Measurements from ENCODE around the gene ZFPM1.

DNA sequence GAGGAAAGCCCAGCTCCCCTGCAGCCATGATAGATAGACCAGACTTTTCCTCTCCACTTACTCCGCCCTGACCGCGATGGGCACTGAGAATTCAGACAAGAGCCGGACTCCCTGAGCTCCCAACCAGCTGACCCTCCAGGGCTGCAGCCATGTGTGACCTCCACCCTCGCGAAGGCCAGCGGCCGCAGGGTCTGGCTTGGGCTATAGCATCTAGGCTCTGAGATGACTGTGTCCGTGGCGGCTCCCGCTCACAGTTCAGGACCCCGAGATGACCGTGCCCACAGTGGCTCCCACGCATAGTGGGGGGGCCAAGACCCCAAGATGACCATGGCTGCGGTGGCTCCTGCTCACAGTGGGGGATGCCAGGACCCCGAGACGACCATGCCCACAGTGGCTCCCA lies 18.0 kb downstream of the ZFPM1 start:
- no peak for TF ChIP-seq FOXM1 (IDR thresholded peaks at IDR 0.05; ENCODE audit: low read depth)
- TF ChIP-seq SIN3A (IDR thresholded peaks at IDR 0.05; ENCODE audit: borderline replicate concordance, low read depth, low read length) = no peak
- no peak for TF ChIP-seq JUND (IDR thresholded peaks at IDR 0.05)
- TF ChIP-seq CTCF (IDR thresholded peaks at IDR 0.05) = no peak
- TF ChIP-seq RXRA (IDR thresholded peaks at IDR 0.05; ENCODE audit: borderline replicate concordance, low read depth) = no peak
- TF ChIP-seq NRF1 (IDR thresholded peaks at IDR 0.05; ENCODE audit: low read depth, low read length) = no peak
- TF ChIP-seq, protein P1, sequence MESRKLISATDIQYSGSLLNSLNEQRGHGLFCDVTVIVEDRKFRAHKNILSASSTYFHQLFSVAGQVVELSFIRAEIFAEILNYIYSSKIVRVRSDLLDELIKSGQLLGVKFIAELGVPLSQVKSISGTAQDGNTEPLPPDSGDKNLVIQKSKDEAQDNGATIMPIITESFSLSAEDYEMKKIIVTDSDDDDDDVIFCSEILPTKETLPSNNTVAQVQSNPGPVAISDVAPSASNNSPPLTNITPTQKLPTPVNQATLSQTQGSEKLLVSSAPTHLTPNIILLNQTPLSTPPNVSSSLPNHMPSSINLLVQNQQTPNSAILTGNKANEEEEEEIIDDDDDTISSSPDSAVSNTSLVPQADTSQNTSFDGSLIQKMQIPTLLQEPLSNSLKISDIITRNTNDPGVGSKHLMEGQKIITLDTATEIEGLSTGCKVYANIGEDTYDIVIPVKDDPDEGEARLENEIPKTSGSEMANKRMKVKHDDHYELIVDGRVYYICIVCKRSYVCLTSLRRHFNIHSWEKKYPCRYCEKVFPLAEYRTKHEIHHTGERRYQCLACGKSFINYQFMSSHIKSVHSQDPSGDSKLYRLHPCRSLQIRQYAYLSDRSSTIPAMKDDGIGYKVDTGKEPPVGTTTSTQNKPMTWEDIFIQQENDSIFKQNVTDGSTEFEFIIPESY (IDR thresholded peaks at IDR 0.05; ENCODE audit: borderline replicate concordance, low read depth) = no peak
- no peak for TF ChIP-seq IRF3 (IDR thresholded peaks at IDR 0.05; ENCODE audit: low read depth, low read length)
- TF ChIP-seq RAD21 (IDR thresholded peaks at IDR 0.05; ENCODE audit: low read length) = no peak
- no peak for TF ChIP-seq NFIC (IDR thresholded peaks at IDR 0.05; ENCODE audit: borderline replicate concordance)
- no peak for TF ChIP-seq TEAD4 (IDR thresholded peaks at IDR 0.05; ENCODE audit: borderline replicate concordance, insufficient read depth)
- TF ChIP-seq TCF12 (IDR thresholded peaks at IDR 0.05) = no peak

Data from SK-N-SH (cell line).